GM21367 (cell line): Measurements from ENCODE around the gene POR.
"Not testable (repeated sequence)": the region's sequence is repeated elsewhere in the genome, so short reads cannot be mapped to it uniquely, and the experiment has no call there.

Experiments
- ATAC-seq: cut with Tn5 transposase; IDR thresholded peaks from one replicate; pipeline ENCODE4 v1.9.1; 2021; ENCODE audit not compliant: unreplicated experiment

POR gene

GRCh38 chr7:75884476-75884875 lies 30.5 kb upstream of the POR start:
- ATAC-seq: no peak

- ATAC-seq: no peak
These were observed 29.9 kb upstream of the POR start for GRCh38 chr7:75885036-75885435.

GRCh38 chr7:75887669-75888369 lies 27.1 kb upstream of the POR start:
- ATAC-seq: no peak

- no peak for ATAC-seq
These were observed 26.3 kb upstream of the POR start for GRCh38 chr7:75888464-75889222.

- ATAC-seq: no peak
These were observed 25.6 kb upstream of the POR start for GRCh38 chr7:75889223-75889825.

- no peak for ATAC-seq
These were observed 25.1 kb upstream of the POR start for GRCh38 chr7:75889826-75890225.

GRCh38 chr7:75891237-75891636 lies 23.7 kb upstream of the POR start:
- ATAC-seq: not testable (repeated sequence)

GRCh38 chr7:75891815-75892411 lies 23.0 kb upstream of the POR start:
- ATAC-seq: no peak

GRCh38 chr7:75892634-75893272 lies 22.2 kb upstream of the POR start:
- ATAC-seq: no peak

- no peak for ATAC-seq
These were observed 18.1 kb upstream of the POR start for GRCh38 chr7:75896803-75897327.

- no peak for ATAC-seq
These were observed 14.2 kb upstream of the POR start for GRCh38 chr7:75900617-75901315.

GRCh38 chr7:75905785-75906604 lies 9.0 kb upstream of the POR start:
- ATAC-seq: no peak

GRCh38 chr7:75906991-75907667 lies 7.8 kb upstream of the POR start:
- ATAC-seq: no peak

- not testable (repeated sequence) for ATAC-seq
These were observed 7.3 kb upstream of the POR start for GRCh38 chr7:75907668-75908039.

GRCh38 chr7:75909521-75910132 lies 5.3 kb upstream of the POR start:
- ATAC-seq: no peak

- not testable (repeated sequence) for ATAC-seq
These were observed 3.8 kb upstream of the POR start for GRCh38 chr7:75911186-75911585.

- no peak for ATAC-seq
These were observed 1.5 kb upstream of the POR start for GRCh38 chr7:75913437-75913836.

GRCh38 chr7:75914169-75914654 lies 743 bp upstream of the POR start:
- no peak for ATAC-seq
